HG03025 (cell line): Measurements from ENCODE around the gene LCTL.
"Not testable (repeated sequence)": the region's sequence is repeated elsewhere in the genome, so short reads cannot be mapped to it uniquely, and the experiment has no call there.

ENCODE experiments used
- ATAC-seq: cut with Tn5 transposase; IDR thresholded peaks from one replicate; pipeline ENCODE4 v1.9.1; 2021; ENCODE audit warnings: mild to moderate bottlenecking, moderate library complexity; ENCODE audit not compliant: unreplicated experiment, low FRiP score

Gene LCTL

GRCh38 chr15:66503780-66504562 is 61.8 kb downstream of the LCTL start:
- ATAC-seq, result no peak

GRCh38 chr15:66503041-66503648 is 62.7 kb downstream of the LCTL start:
- not testable (repeated sequence) for ATAC-seq

- no peak for ATAC-seq
Observed at GRCh38 chr15:66502491-66502890, 63.3 kb downstream of the LCTL start.

- ATAC-seq, result not testable (repeated sequence)
Observed at GRCh38 chr15:66500346-66500745, 65.5 kb downstream of the LCTL start.

- ATAC-seq, result no peak
Observed at GRCh38 chr15:66498501-66499386, 67.1 kb downstream of the LCTL start.
